Ramos (cell line): ENCODE results near the gene CFAP97D2.
"Not testable (repeated sequence)": the region's sequence is repeated elsewhere in the genome, so short reads cannot be mapped to it uniquely, and the experiment has no call there.

ENCODE experiments used
- in situ Hi-C: fragments of 300-500 bp; cut with MboI; formaldehyde crosslinking; loops from one replicate; pipeline ENCODE4 v1.14.3; 2022; ENCODE audit warnings: low sequenced_read_pairs; ENCODE audit not compliant: unreplicated experiment

CFAP97D2 gene

DNA sequence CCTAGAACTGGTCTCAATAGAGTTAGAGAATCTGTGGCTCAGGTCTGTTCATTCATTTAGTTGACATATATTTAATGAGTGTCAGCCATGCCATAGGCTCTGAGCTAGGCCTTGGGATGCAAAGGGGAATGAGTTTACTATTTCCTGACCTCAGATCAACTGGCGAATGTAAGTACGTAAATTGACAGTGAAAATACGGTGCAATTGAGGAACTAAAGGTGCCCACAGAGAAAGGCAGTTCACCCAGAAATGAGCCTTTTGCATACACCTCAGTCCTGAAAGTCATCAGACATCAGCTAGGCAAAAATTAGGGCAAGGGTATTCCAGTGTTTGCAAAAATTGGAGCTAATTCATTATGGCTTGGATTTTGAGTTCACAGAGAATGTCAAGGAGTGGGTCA, 81.8 kb downstream of the CFAP97D2 start:
- in situ Hi-C loops, result no loop called here

DNA sequence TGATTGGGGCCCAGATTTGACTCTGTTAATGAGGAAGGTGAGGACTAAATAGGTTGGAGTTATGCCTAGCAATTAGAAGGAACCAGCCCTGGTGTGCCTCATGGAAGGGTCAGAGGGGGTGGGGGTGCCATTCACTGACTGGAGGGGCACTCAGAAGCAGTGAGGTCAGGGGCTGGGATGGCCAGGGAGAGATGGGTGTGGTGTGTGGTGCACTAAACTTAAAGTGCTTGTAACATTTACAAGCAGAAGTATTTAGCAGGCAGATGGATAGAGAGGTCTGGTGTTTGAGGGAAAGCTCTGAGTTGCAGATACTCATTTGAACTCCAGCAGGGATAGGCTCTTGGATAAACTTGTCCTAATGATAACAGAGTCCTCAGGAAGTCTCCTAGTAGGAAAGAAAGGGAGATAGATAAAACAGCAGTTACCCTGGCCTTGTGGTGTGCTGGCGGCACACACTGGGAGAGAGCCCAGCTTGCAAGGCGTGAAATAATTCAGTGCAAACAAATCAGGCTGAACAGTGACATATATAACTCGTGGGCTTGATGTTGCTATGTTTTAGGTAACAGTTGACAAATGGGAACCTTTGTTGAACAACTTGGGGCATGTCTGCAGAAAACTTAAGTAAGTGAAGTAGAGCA, 82.4 kb downstream of the CFAP97D2 start:
- in situ Hi-C loops, result no loop called here

- in situ Hi-C loops, result no loop called here
Observed at GRCh38 chr13:114263578-114263977, 84.5 kb downstream of the CFAP97D2 start.

DNA sequence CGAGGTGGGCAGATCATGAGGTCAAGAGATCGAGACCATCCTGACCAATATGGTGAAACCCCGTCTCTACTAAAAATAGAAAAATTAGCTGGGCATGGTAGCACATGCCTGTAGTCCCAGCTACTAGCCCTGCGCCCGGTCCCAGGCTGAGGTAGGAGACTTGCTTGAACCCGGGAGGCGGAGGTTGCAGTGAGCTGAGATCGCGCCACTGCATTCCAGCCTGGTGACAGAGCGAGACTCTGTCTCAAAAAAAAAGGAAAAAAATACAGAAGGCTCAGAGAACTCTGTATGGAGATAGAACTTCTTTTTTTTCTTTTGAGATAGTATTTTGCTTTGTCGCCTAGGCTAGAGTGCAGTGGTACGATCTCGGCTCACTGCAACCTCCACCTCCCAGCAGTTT, 85.3 kb downstream of the CFAP97D2 start:
- in situ Hi-C loops, result not testable (repeated sequence)

DNA sequence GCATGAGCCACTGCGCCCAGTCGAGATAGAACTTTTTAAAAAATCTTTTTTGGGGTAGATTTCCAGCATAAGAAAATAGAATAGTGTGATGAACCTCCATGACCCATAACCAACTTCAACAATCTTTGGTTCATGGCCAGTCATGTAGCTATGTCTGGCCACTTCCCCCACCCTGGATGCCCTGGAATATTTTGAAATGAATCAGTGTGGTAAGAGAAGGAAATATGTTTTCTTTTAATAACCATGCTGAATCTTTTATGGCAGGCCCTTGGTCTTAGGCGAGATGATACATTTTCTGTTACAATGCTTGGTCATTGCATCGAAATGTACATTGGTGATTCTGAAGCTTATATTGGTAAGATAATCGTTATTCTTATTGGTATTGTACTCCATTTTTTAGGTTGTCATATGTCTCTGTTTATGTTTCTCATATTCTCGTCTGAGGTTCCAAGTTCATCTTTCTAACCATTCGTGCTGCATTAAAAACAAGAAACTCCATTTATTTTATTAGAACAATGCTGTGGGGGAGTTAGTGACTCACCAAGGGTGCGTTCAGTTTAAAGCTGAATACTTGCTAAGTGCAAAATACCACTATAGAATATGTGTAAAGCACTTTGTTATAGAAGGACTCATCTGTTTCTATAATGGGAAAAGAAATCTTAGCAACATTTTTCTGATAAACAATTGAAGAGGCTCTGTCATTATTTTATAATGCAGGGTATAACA, 86.0 kb downstream of the CFAP97D2 start:
- in situ Hi-C loops, result no loop called here

DNA sequence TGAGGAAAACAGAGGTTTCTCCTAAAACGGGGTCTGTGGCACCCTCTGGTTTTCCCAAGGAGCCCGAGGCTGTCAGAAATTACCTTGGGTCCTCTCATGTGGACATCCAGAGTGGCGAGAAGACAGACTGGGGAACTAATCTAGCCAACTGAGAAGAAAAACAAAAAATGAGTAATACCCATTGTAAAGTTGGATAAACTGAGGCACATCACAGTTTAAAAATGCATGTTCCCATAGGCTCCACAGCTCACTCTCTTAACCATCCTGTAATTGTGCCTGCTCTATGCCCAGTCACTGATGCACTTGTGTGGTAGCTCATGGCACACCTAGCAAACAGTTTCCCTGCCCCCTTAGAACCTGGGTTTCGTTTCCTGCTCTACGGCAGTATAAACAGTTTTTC, 87.2 kb downstream of the CFAP97D2 start:
- in situ Hi-C loops, result no loop called here

GRCh38 chr13:114268344-114269280, 89.6 kb downstream of the CFAP97D2 start:
- in situ Hi-C loops, result no loop called here

GRCh38 chr13:114269281-114269770, 90.3 kb downstream of the CFAP97D2 start:
- in situ Hi-C loops, result no loop called here
